Sigmoid colon (tissue), 4 donors: ENCODE results near the gene SMARCC2.

ENCODE experiments used
- EP300 ChIP-seq, 4 donors: sonication (generic); formaldehyde crosslinking; IDR thresholded peaks; one replicate each; pipeline ENCODE4 v1.6.1; 2017; ENCODE audit warnings: antibody characterized with exemption in 4 of 4
- POLR2A ChIP-seq, 2 donors: fragments of 450-650 bp; IDR thresholded peaks; one replicate each; pipeline ENCODE4 v1.6.1; 2016; ENCODE audit warnings: antibody characterized with exemption in 2 of 2, mild to moderate bottlenecking in 2 of 2, moderate library complexity in 2 of 2

GRCh38 chr12:56150563-56150962 lies 38.7 kb downstream of the SMARCC2 start:
- TF ChIP-seq POLR2A (IDR thresholded peaks at IDR 0.05) (no peak), EP300 (IDR thresholded peaks at IDR 0.05) (no peak)
